HFFc6 (cell line): Measurements from ENCODE around the gene CDK17. TPM values are rescaled to one million over a fixed set of nuclear protein-coding genes. Genes with fewer than 3 reads are reported as not detected.

Experiments
- DNase-seq: peaks from one replicate; pipeline ENCODE4 v3.0.0-alpha.2; 2018
- H3K27ac Mint-ChIP-seq: 2 replicates; pipeline ENCODE4 v1.8.0; 2020; ENCODE audit warnings: mild to moderate bottlenecking, mixed read lengths
- H3K27me3 Mint-ChIP-seq: 2 replicates; pipeline ENCODE4 v1.8.0; 2021; ENCODE audit warnings: mild to moderate bottlenecking, moderate library complexity, mixed read lengths; ENCODE audit not compliant: insufficient read depth
- H3K36me3 Mint-ChIP-seq: 2 replicates; pipeline ENCODE4 v1.8.0; 2021; ENCODE audit warnings: low read depth, mixed read lengths
- H3K4me1 Mint-ChIP-seq: 2 replicates; pipeline ENCODE4 v1.8.0; 2020; ENCODE audit warnings: low read depth, mixed read lengths
- H3K4me3 Mint-ChIP-seq: 2 replicates; pipeline ENCODE4 v1.8.0; 2020; ENCODE audit warnings: mild to moderate bottlenecking, moderate library complexity, mixed read lengths
- H3K9me3 Mint-ChIP-seq: 2 replicates; pipeline ENCODE4 v1.8.0; 2020; ENCODE audit warnings: mild to moderate bottlenecking, mixed read lengths
- CTCF ChIP-seq: fragments of 200-600 bp; sonication (generic); IDR thresholded peaks from 2 replicates; pipeline ENCODE4 v1.5.0; 2021; ENCODE audit warnings: antibody characterized with exemption, mild to moderate bottlenecking
- total RNA-seq, 6 experiments: library from RNA; stranded (reverse); fragmentation: NEBNext Ultra II Directional; extraction: Animal tissue kit (Norgen Biotek cat#: 25700); gene quantifications; 2 replicates in 1 of 6; 3 replicates in 5 of 6; pipeline ENCODE4 v1.2.3, GENCODE V29; 2021

Gene CDK17
- total RNA-seq, 6 experiments from 2014 or later = 24.6 to 28.8 (median 26.5) TPM

GRCh38 chr12:96256672-96257361, 143.4 kb downstream of the CDK17 start:
- Mint-ChIP-seq H3K27me3 (peaks cover 6% of the 10 kb centered on the region), H3K4me3 (no peak overlapping the region), H3K9me3 (no peaks in the 10 kb centered on the region), H3K27ac (no peak overlapping the region), H3K4me1 (peaks cover 4% of the 10 kb centered on the region), H3K36me3 (peaks cover 37% of the 10 kb centered on the region)
- DNase-seq = no peak
- no peak for TF ChIP-seq CTCF

- no peak overlapping the region for H3K4me3 Mint-ChIP-seq
- DNase-seq = no peak
- peaks cover 36% of the 10 kb centered on the region for H3K36me3 Mint-ChIP-seq
- no peaks in the 10 kb centered on the region; the same call in none of the 2 replicates for H3K4me1 Mint-ChIP-seq
- H3K9me3 Mint-ChIP-seq = no peaks in the 10 kb centered on the region
- H3K27me3 Mint-ChIP-seq = peaks cover 6% of the 10 kb centered on the region
- no peak for TF ChIP-seq CTCF
- no peak overlapping the region; the same call in 1 of the 2 replicates for H3K27ac Mint-ChIP-seq
These were observed 145.2 kb downstream of the CDK17 start for GRCh38 chr12:96255077-96255476.

GRCh38 chr12:96250119-96250685, 150.0 kb downstream of the CDK17 start:
- peak overlapping the region; percentile 75 for H3K27ac Mint-ChIP-seq
- H3K4me1 Mint-ChIP-seq = peaks cover 30% of the 10 kb centered on the region
- peaks cover 6% of the 10 kb centered on the region for H3K27me3 Mint-ChIP-seq
- no peak for TF ChIP-seq CTCF
- DNase-seq = no peak
- H3K36me3 Mint-ChIP-seq = peaks cover 60% of the 10 kb centered on the region
- no peaks in the 10 kb centered on the region for H3K9me3 Mint-ChIP-seq
- no peak overlapping the region for H3K4me3 Mint-ChIP-seq

- H3K4me1 Mint-ChIP-seq = peaks cover 30% of the 10 kb centered on the region
- DNase-seq = no peak
- TF ChIP-seq CTCF = no peak
- peaks cover 60% of the 10 kb centered on the region for H3K36me3 Mint-ChIP-seq
- H3K27me3 Mint-ChIP-seq = peaks cover 2% of the 10 kb centered on the region; the same call in 1 of the 2 replicates
- no peaks in the 10 kb centered on the region for H3K9me3 Mint-ChIP-seq
- no peak overlapping the region; the same call in 1 of the 2 replicates for H3K4me3 Mint-ChIP-seq
- peak overlapping the region; percentile 75 for H3K27ac Mint-ChIP-seq
These were observed 150.8 kb downstream of the CDK17 start for GRCh38 chr12:96249196-96250118.

- Mint-ChIP-seq H3K36me3 (peaks cover 55% of the 10 kb centered on the region), H3K27me3 (peaks cover 2% of the 10 kb centered on the region; the same call in 1 of the 2 replicates), H3K4me3 (no peak overlapping the region), H3K4me1 (peaks cover 31% of the 10 kb centered on the region), H3K9me3 (no peaks in the 10 kb centered on the region), H3K27ac (peak overlapping the region; percentile 67)
- TF ChIP-seq CTCF = no peak
- DNase-seq = no peak
These were observed 151.9 kb downstream of the CDK17 start for GRCh38 chr12:96248136-96248931.
